Activated CD8-positive, alpha-beta memory T cell treated with anti-CD3 and anti-CD28 coated beads for 36 hours (primary cell): ENCODE measurements around the gene RAMP2. TPM values are rescaled to one million over a fixed set of nuclear protein-coding genes. Genes with fewer than 3 reads are reported as not detected.

ENCODE experiments used
- CTCF ChIA-PET: fragments of 350-600 bp; sonication (Branson Sonifier 250); formaldehyde crosslinking; loops from one replicate; lab custom pipeline; 2021; ENCODE audit warnings: antibody characterized with exemption; lab: Charles Lee
- POLR2A ChIA-PET: fragments of 350-600 bp; sonication (Branson Sonifier 250); formaldehyde crosslinking; loops from one replicate; lab custom pipeline; 2021; ENCODE audit warnings: antibody characterized with exemption; lab: Charles Lee
- total RNA-seq, 2 experiments: library from RNA; stranded (reverse); gene quantifications; one replicate each; pipeline ENCODE4 v1.2.3, GENCODE V29; 2021

RAMP2 gene, protein sequence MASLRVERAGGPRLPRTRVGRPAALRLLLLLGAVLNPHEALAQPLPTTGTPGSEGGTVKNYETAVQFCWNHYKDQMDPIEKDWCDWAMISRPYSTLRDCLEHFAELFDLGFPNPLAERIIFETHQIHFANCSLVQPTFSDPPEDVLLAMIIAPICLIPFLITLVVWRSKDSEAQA
- not detected for total RNA-seq

GRCh38 chr17:42760652-42761581 is at the start of gene RAMP2:
TSS of gene RAMP2 (plus strand) at chr17:42761227. CDS start at chr17:42761262, 35 bp downstream.
- ChIA-PET CTCF (interaction anchor here (1.0 to 5.3 kb wide), 5 partner anchors 12 to 212 kb away, joined by 3 to 26 read pairs (median 3); partner anchors contain the start of genes PSMC3IP and VPS25), POLR2A (interaction anchor here (1.6 kb wide), 1 partner anchor 63 kb away, joined by 3 read pairs; the partner anchor contains the start of gene BECN1)

DNA sequence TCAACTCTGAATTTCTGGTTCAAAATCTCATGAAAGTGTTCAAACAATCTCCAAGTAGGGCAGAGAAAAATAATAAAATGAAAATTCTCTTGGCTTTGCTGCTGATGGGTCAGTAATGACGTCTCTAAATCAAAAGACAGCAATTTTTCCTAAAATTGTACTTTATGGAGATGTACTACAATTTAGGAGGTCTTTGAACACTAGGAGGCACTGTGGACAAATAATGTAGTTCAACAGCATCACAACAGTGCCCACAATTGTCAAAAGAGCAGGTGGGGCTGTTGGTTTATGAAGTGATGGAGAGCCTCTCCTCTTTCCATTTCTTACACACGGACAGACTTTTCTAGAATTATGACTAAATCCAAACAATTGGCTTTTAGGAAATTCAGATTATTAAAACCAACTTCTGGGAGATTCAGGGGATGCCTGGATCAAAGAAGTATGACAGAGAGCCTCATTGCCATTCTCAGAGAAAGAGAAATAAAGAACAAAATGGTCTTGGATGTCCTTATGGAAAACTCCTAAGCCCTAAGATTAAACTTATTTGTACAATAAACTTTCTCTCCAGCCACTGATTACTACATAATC is 39.9 kb upstream of the RAMP2 start:
- POLR2A ChIA-PET, result no interaction called here
- CTCF ChIA-PET, result interaction anchor here (1.7 kb wide), 1 partner anchor 103 kb away, joined by 7 read pairs; the partner anchor contains the start of gene BECN1

DNA sequence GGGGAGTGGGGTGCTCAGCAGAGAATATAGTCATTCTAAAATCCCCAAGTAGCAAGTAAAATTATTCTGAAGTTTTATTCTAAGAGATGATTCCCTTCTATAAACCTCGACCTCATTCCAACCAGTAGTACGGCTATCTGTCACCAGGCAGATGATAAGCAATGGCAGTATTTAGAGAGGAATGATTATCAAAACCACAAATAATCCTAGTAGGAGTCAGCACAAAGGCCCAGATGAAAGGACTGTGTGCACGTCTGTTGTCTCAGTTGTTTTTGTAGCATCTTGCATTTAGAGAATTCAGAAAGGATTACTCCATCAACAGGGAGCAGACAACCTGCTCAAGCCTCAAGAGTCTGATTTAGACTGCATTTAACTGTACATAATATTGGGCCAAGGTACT is 37.4 kb upstream of the RAMP2 start:
- POLR2A ChIA-PET, result no interaction called here
- CTCF ChIA-PET, result no interaction called here

DNA sequence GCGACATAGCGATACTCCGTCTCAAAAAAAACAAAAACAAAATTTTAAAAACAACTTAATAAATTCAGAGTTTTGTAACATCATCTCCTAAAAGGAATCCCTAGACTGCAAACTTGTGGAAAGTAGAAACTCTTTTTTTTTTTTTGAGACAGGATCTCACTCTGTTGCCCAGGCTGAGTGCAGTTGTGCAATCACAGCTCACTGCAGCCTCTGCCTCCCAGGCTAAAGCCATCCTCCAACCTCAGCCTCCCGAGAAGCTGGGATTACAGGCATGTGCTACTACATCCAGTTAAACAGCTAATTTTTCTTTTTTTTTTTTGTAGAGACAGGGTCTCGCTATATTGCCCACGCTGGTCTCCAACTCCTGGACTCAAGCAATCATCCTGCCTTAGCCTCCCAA is 35.9 kb upstream of the RAMP2 start:
- CTCF ChIA-PET, result interaction anchor here (0.6 to 1.9 kb wide), 2 partner anchors 38 to 49 kb away, joined by 3 to 6 read pairs; no protein-coding TSS in a partner anchor
- POLR2A ChIA-PET, result no interaction called here

GRCh38 chr17:42740699-42741098 is 20.3 kb upstream of the RAMP2 start:
- ChIA-PET POLR2A (interaction anchor here (0.6 kb wide), 1 partner anchor 58 kb away, joined by 3 read pairs; the partner anchor contains the start of genes CNTD1 and COA3), CTCF (no interaction called here)

GRCh38 chr17:42742916-42743315 is 18.1 kb upstream of the RAMP2 start:
- ChIA-PET CTCF (interaction anchor here (0.6 to 1.5 kb wide), 6 partner anchors 21 to 186 kb away, joined by 3 to 4 read pairs (median 3); no protein-coding TSS in a partner anchor), POLR2A (interaction anchor here (0.7 kb wide), 1 partner anchor 102 kb away, joined by 4 read pairs; no protein-coding TSS in a partner anchor)

DNA sequence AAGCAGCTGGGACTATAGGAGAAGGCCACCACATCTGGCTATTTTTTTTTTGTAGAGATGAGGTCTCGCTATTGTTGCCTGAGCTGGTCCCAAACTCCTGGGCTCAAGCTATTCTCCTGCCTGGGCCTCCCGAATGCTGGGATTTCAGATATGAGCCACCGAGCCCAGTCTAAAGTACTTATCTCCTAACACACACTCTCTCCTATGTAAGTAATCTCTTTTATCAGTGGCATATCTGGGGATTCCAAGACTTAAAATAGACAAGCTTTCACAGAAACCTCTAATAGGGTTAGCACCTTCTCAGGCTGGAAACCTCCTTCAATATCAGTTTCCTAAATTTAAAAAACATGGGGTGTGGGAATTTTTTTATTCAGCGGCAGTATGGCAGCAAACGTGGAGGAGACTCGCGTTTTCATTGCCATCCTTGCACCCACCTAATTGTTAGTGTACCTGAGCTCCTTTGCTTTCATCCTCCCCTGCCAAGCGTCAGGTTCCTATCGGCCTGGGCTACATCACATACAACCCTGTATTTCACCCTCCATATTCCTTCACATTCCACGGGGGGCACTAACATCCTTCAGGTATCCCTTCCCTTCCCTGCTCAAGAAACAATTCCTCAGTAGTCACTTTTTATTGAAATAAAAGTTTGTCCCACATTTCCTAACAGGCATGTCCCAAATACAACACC is 17.3 kb upstream of the RAMP2 start:
- CTCF ChIA-PET, result interaction anchor here (0.7 to 1.5 kb wide), 5 partner anchors 20 to 278 kb away, joined by 3 read pairs; no protein-coding TSS in a partner anchor
- POLR2A ChIA-PET, result interaction anchor here (1.0 to 1.6 kb wide), 2 partner anchors 16 to 29 kb away, joined by 4 read pairs; partner anchors contain the start of gene VPS25

GRCh38 chr17:42744283-42744805 is 16.7 kb upstream of the RAMP2 start:
- CTCF ChIA-PET, result interaction anchor here (1.1 to 1.5 kb wide), 2 partner anchors 97 to 185 kb away, joined by 3 read pairs; no protein-coding TSS in a partner anchor
- POLR2A ChIA-PET, result interaction anchor here (1.0 to 1.6 kb wide), 2 partner anchors 17 to 29 kb away, joined by 4 read pairs; partner anchors contain the start of gene VPS25

DNA sequence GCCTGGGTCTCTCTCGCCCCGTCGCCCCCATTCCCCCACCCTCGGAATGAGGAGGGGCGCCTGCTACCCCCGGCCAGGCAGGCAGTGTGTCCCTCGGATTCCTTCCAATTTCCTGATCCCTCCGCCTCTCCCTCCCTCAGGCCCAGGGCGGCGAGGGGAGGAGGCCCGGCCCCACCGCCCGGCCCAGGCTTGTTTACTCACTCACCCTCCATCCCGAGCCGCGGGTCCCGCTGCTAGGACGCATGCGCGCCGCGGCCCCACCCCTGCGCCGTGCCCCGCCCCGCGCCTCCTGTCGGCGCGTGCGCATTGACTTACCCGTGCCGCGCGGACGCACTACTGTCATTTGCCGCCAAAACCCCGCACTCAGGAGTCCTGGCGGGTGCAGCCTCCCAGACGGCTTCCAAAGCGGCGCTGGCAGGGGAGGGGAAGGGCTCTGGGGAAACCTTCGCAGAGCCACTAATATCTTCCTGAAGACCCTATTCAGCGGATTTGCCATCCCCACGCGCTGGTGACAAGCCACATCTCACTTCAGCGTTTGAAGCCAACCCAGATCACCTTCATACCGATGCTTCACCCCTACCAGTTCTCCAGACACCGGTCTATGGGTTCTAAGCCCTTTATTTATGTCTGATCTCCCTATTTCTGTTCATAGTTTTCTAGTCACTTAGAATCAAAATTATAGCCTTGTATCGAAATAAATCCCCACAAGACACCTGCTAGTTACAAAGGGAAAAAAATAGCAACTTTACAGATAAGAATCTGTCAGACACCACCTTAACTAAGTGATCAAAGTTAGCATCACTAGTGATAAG is 16.0 kb upstream of the RAMP2 start, which contains the start of gene EZH1:
Gene EZH1 (minus strand): TSS at position 235 of the 812 bp plus-strand sequence. CDS start 16,099 bp downstream, outside the sequence.
- CTCF ChIA-PET, result no interaction called here
- POLR2A ChIA-PET, result interaction anchor here (1.0 to 1.6 kb wide), 2 partner anchors 18 to 28 kb away, joined by 4 read pairs; partner anchors contain the start of gene VPS25

DNA sequence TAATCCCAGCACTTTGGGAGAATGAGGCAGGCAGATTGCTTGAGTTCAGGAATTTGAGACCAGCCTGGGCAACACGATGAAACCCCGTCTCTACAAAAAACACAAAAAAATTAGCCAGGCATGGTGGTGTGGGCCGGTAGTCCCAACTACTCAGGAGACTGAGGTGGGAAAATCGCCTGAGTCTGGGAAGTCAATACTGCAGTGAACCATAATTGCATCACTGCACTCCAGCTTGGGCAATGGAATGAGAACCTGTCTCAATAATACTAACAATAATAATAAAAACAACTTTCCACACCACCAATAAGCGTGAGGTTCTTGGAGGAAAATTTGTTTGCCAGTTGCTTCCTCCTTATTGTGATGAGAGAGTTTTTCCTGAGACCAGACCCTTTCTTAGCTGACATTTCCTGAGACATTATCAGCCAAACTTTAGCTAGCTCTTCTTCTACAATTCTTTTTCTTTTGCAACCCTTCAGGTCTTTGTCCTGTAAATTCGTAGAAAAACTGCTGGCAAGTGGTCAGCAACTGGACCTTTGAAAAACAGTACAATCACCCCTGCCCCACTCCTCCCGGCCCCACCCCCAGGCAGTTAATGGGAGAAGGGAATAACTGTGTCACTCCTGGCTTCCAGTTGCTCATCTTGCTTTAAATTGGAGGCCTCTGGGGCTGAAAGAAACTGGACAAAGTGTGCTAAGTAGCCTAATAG is 12.7 kb upstream of the RAMP2 start:
- ChIA-PET POLR2A (no interaction called here), CTCF (interaction anchor here (1.0 to 1.3 kb wide), 2 partner anchors 12 to 15 kb away, joined by 3 to 4 read pairs; no protein-coding TSS in a partner anchor)

DNA sequence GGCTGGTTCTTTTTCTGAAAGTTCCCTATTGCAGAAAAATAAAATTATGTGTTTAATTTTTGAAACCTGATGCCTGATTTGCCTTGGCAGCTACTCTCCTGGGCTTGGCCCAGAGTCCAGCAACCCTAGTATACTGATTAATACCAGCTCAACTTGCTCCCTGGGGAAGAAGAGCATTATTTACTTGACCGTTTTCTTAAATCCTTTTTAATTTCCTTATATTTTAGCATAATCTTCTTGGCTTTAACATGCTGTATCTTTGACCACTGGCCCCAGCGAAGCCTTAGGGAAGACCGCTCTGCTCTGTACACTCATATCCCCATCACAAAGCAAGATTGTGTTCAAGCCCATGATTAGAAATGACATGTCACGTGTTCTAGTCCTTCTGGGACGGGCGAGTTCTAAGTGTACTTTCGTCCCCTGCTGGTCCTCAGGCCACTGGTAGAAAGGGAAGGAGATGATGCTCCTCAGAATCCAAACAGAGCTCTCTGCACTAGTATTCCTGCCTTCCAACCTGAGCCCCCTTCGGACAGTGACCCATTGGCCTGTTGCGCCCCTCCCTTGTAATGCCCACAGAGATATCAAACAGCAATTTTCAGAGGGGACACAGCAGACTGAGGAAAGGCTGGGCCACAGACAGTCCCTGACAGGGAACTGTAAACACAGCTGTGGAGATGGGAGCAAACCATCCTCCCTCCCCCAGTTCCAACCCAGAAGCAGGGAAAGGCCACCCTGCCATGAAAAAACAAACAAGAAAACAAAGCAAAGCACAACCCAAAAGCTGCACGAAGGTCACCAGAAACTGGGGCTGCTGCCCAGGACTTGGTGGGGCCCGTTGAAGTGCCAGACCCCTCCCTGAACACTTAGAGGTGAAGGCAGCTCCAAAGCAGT is 11.9 kb upstream of the RAMP2 start:
- CTCF ChIA-PET, result interaction anchor here (1.0 to 1.3 kb wide), 3 partner anchors 11 to 14 kb away, joined by 3 to 4 read pairs (median 3); no protein-coding TSS in a partner anchor
- POLR2A ChIA-PET, result no interaction called here

DNA sequence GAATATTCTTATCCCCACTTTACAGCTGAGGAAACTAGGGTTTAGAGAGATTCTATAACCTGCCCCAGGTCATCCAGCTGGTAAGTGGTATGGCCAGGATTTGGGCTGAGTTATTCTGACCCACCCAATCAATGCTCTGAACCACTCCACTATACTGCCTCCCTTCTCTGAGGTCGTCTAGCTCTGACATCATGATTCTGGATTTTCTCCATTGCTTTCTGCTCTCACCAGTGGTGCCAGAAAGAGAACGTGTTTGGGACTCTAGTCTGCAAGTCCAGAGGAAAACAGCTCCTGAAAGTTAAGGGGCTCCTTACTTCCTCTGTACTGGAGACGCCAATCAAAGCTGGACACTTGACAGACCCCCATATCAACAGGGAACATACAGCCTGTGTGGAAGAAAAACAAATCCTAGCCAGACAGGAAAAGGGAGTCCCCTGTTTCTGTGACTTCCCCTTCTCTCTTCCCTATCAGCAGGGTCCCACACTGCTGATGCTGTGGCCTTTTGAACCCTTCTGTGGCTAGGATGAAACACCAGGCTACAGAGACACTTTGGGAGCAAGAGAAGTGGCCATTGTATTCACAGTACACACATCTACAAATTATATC is 10.2 kb upstream of the RAMP2 start:
- ChIA-PET POLR2A (no interaction called here), CTCF (interaction anchor here (0.9 to 1.1 kb wide), 2 partner anchors 13 to 28 kb away, joined by 3 to 5 read pairs; no protein-coding TSS in a partner anchor)

DNA sequence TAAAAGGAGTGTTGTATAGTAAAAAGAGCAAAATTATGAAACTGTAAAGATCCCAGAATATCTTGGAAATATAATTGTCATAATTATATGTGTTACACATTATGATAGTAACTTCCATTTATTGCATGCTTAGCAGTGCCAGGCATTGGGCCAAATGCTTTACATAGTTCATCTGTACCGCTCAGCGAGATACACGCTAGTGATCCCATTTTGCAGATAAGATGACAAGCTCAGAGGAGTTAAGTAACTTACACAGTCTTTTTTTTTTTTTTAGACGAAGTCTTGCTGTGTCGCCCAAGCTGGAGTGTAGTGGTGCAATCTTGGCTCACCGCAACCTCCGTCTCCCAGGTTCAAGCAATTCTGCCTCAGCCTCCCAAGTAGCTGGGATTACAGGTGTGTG is 9.4 kb upstream of the RAMP2 start:
- ChIA-PET POLR2A (no interaction called here), CTCF (no interaction called here)

GRCh38 chr17:42754782-42755181 is 6.2 kb upstream of the RAMP2 start:
- POLR2A ChIA-PET, result no interaction called here
- CTCF ChIA-PET, result no interaction called here
